Esophagus muscularis mucosa (tissue), 4 donors: ENCODE results near the gene SDC4.

ENCODE experiments used
- EP300 ChIP-seq: sonication (generic); formaldehyde crosslinking; IDR thresholded peaks from one replicate; pipeline ENCODE4 v1.6.1; 2017; ENCODE audit warnings: antibody characterized with exemption
- POLR2A ChIP-seq: fragments of 450-650 bp; IDR thresholded peaks from one replicate; pipeline ENCODE4 v1.6.1; 2017; ENCODE audit warnings: antibody characterized with exemption, moderate library complexity, mild to moderate bottlenecking, low read depth
- TF ChIP-seq, protein P1 (sequence below), 3 experiments: fragments of 200-600 bp in 2 of 3; fragments of 450-650 bp in 1 of 3; sonication (generic) in 2 of 3; IDR thresholded peaks; one replicate each; pipeline ENCODE4 v1.5.1; 2017 to 2019; ENCODE audit warnings: antibody characterized with exemption in 3 of 3, mild to moderate bottlenecking in 2 of 3, moderate library complexity in 1 of 3

DNA sequence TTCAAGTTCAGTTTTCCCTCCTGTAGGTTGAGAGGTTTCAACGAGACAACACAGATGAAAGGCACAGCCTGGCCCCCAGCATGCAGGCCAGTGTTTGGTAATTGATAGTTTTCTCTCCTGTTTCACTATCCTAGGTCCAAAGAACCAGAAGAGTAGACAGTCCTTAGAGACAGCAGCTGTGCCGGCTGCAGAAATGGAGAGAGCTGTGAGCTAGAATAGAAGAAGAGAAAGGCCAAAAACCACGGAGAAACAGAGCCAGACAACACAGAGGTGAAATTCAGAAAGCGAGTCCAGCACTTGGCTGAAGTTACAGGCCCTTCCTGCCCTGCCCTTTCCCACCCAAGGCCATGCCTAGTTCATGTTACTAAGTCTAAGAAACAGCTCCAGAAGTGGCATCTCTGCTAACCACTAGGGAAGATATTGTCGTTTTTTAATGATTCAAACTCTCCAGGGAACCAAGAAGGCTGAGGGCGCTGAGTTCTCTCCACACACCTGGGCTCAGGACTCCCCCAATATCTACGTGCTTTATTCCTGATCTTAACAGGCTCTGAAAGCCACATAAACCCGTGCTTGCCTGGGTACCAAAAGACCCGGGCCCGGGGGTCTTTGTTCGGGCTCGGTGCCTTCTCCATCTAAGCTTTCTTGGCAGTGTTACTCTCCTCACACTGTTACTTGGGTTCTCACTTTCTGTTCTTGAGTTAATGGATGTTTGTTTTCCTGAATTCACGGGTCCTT lies 58.1 kb downstream of the SDC4 start:
- TF ChIP-seq, protein P1, sequence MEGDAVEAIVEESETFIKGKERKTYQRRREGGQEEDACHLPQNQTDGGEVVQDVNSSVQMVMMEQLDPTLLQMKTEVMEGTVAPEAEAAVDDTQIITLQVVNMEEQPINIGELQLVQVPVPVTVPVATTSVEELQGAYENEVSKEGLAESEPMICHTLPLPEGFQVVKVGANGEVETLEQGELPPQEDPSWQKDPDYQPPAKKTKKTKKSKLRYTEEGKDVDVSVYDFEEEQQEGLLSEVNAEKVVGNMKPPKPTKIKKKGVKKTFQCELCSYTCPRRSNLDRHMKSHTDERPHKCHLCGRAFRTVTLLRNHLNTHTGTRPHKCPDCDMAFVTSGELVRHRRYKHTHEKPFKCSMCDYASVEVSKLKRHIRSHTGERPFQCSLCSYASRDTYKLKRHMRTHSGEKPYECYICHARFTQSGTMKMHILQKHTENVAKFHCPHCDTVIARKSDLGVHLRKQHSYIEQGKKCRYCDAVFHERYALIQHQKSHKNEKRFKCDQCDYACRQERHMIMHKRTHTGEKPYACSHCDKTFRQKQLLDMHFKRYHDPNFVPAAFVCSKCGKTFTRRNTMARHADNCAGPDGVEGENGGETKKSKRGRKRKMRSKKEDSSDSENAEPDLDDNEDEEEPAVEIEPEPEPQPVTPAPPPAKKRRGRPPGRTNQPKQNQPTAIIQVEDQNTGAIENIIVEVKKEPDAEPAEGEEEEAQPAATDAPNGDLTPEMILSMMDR (IDR thresholded peaks at IDR 0.05): no peak
- TF ChIP-seq POLR2A (no peak), EP300 (no peak)
